ENCODE results near the gene FCGR2B.
"Not testable (repeated sequence)": the region's sequence is repeated elsewhere in the genome, so short reads cannot be mapped to it uniquely, and the experiment has no call there.

The FCGR2B gene

DNA sequence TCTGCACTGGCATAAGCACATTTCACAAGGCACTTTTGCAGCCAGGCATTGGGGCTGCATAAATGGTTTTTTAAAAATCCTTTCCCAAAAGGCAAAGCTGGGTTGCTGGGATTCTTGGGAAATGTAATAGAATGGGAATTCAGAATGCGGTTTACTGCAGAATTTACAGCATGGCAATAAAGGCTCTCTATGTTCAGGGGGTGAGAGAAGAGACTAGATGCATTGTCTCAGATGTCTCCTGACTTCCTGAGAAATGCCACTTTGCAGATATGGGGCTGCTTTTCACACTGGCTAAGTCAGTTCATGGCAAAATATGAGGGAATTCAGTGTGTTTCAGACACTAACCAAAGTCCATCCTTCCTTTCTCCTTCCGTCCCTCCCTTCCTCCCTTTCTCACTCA, 13.5 kb downstream of the FCGR2B start:
- H3K4me1 ChIP-seq (ENCODE audit: insufficient read depth, insufficient read length), result peaks cover 2% of the 10 kb centered on the region
- no peak for DNase-seq (ENCODE audit: low read depth, low spot score)
- H3K36me3 ChIP-seq (ENCODE audit: insufficient read depth, insufficient read length, low read length), result no peaks in the 10 kb centered on the region
- no peak overlapping the region for H3K9ac ChIP-seq (ENCODE audit: insufficient read length, low read depth)
- H3K4me3 ChIP-seq (ENCODE audit: insufficient read length, low read depth), result no peak overlapping the region
- no peaks in the 10 kb centered on the region for H3K27me3 ChIP-seq (ENCODE audit: insufficient read depth, insufficient read length)
- no peaks in the 10 kb centered on the region for H3K9me3 ChIP-seq (ENCODE audit: insufficient read depth, low read length)
- TF ChIP-seq YY1 (IDR thresholded peaks at IDR 0.05; ENCODE audit: insufficient read depth, insufficient read length) (no peak), SUZ12 (IDR thresholded peaks at IDR 0.05; ENCODE audit: extremely low read depth, insufficient read depth, insufficient read length) (no peak), ZNF274 (IDR thresholded peaks at IDR 0.05; ENCODE audit: low read depth, low read length) (no peak)

DNA sequence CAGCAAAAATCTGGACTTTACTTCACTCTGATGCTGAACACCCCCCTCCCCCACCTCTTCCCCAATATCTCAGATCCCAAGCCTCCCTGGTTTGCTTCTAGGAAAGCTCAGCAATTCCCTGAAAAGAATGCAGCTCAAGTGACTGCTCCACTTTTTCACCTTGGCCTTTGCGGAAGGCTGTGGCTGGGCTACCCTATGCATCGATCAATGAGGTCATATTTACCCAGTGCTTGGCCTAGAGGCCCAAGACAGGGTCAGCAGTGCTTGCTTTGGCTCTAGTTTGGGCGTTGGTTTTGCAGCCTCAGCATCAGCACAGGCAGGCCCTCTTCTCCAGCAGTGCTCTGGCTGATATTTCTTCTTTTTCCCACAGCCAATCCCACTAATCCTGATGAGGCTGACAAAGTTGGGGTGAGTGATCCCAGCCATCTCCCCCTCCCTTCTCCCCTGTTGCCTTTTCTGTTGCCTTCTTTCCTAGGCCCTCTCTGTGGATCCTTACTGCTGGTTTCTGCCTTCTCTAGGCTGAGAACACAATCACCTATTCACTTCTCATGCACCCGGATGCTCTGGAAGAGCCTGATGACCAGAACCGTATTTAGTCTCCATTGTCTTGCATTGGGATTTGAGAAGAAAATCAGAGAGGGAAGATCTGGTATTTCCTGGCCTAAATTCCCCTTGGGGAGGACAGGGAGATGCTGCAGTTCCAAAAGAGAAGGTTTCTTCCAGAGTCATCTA, 14.2 kb downstream of the FCGR2B start:
- no peak for TF ChIP-seq ZNF274 (IDR thresholded peaks at IDR 0.05; ENCODE audit: low read depth, low read length)
- TF ChIP-seq YY1 (IDR thresholded peaks at IDR 0.05; ENCODE audit: insufficient read depth, insufficient read length), result no peak
- TF ChIP-seq SUZ12 (IDR thresholded peaks at IDR 0.05; ENCODE audit: extremely low read depth, insufficient read depth, insufficient read length), result no peak
- Histone ChIP-seq H3K9ac (ENCODE audit: insufficient read length, low read depth) (no peak overlapping the region), H3K4me3 (ENCODE audit: insufficient read length, low read depth) (no peak overlapping the region), H3K4me1 (ENCODE audit: insufficient read depth, insufficient read length) (peaks cover 2% of the 10 kb centered on the region), H3K9me3 (ENCODE audit: insufficient read depth, low read length) (no peaks in the 10 kb centered on the region), H3K27me3 (ENCODE audit: insufficient read depth, insufficient read length) (no peaks in the 10 kb centered on the region), H3K36me3 (ENCODE audit: insufficient read depth, insufficient read length, low read length) (no peaks in the 10 kb centered on the region)
- no peak for DNase-seq (ENCODE audit: low read depth, low spot score)

DNA sequence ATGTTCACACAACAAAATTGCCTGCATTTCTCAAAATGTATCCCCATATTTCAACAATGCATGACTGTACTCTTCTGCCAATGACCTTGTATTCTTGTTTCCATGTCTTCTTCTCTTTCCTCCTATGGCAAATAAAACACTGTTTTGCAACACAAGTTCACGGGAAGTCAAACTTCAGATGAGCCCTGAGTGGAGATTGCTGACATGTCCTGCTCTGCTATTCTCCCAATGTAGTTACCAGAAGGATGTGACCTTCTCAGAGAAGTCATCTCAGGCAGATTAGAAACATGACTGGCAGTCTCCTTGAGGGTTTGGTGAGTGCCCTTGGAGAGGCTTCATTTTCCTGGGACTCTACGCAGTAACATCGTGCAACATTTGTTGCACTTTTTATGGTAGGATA, 15.6 kb downstream of the FCGR2B start:
- Histone ChIP-seq H3K9ac (ENCODE audit: insufficient read length, low read depth) (no peak overlapping the region), H3K36me3 (ENCODE audit: insufficient read depth, insufficient read length, low read length) (no peaks in the 10 kb centered on the region), H3K4me1 (ENCODE audit: insufficient read depth, insufficient read length) (peaks cover 2% of the 10 kb centered on the region), H3K9me3 (ENCODE audit: insufficient read depth, low read length) (no peaks in the 10 kb centered on the region), H3K4me3 (ENCODE audit: insufficient read length, low read depth) (no peak overlapping the region), H3K27me3 (ENCODE audit: insufficient read depth, insufficient read length) (no peaks in the 10 kb centered on the region)
- TF ChIP-seq ZNF274 (IDR thresholded peaks at IDR 0.05; ENCODE audit: low read depth, low read length) (no peak), YY1 (IDR thresholded peaks at IDR 0.05; ENCODE audit: insufficient read depth, insufficient read length) (no peak), SUZ12 (IDR thresholded peaks at IDR 0.05; ENCODE audit: extremely low read depth, insufficient read depth, insufficient read length) (no peak)
- no peak for DNase-seq (ENCODE audit: low read depth, low spot score)

DNA sequence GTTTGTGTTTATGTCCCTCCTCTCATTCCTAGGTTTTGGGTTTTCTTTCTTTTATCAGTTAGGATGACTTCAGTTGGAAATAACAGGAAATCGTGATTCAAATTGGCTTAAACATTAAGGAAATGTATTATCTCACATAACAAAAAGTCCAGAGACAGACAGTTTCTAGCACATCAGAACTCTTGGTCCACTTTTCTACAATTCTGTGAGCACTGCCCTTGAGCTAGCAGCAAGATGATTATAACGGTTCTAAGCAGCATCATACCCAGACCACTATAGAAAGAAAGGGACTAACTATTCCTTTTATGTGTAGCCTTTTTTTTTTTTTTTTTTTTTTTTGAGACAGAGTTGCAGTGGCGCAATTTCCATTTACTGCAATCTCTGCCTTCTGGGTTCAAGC, 18.9 kb downstream of the FCGR2B start:
- DNase-seq (ENCODE audit: low read depth, low spot score), result no peak
- TF ChIP-seq YY1 (IDR thresholded peaks at IDR 0.05; ENCODE audit: insufficient read depth, insufficient read length), result no peak
- TF ChIP-seq SUZ12 (IDR thresholded peaks at IDR 0.05; ENCODE audit: extremely low read depth, insufficient read depth, insufficient read length), result no peak
- no peaks in the 10 kb centered on the region for H3K27me3 ChIP-seq (ENCODE audit: insufficient read depth, insufficient read length)
- H3K4me1 ChIP-seq (ENCODE audit: insufficient read depth, insufficient read length), result peaks cover 2% of the 10 kb centered on the region
- no peak overlapping the region for H3K4me3 ChIP-seq (ENCODE audit: insufficient read length, low read depth)
- no peaks in the 10 kb centered on the region for H3K36me3 ChIP-seq (ENCODE audit: insufficient read depth, insufficient read length, low read length)
- no peaks in the 10 kb centered on the region for H3K9me3 ChIP-seq (ENCODE audit: insufficient read depth, low read length)
- H3K9ac ChIP-seq (ENCODE audit: insufficient read length, low read depth), result no peak overlapping the region

DNA sequence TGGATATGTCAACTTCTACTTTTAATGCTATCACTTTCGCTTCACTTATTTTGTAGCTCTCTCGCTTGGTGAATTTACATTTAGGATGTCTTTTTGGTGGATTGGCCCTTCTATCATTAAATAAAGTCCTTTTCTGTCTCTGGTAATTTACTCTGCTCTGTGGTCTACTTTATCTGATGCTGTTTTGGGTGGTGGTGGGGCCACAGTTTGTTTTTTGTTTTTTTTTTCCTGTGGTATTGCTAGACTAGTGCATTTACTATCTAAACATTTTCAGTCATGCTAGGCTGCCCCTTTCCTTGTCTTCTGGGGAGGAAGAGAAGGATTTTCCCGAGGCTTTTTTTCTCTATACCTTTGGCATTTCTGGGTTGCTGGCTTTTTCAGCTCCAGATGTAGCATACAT, 26.0 kb downstream of the FCGR2B start:
- Histone ChIP-seq H3K27me3 (ENCODE audit: insufficient read depth, insufficient read length) (no peaks in the 10 kb centered on the region), H3K9ac (ENCODE audit: insufficient read length, low read depth) (no peak overlapping the region), H3K4me1 (ENCODE audit: insufficient read depth, insufficient read length) (peaks cover 2% of the 10 kb centered on the region), H3K4me3 (ENCODE audit: insufficient read length, low read depth) (no peak overlapping the region), H3K36me3 (ENCODE audit: insufficient read depth, insufficient read length, low read length) (no peaks in the 10 kb centered on the region), H3K9me3 (ENCODE audit: insufficient read depth, low read length) (no peaks in the 10 kb centered on the region)
- TF ChIP-seq SUZ12 (IDR thresholded peaks at IDR 0.05; ENCODE audit: extremely low read depth, insufficient read depth, insufficient read length) (no peak), YY1 (IDR thresholded peaks at IDR 0.05; ENCODE audit: insufficient read depth, insufficient read length) (no peak)
- DNase-seq (ENCODE audit: low read depth, low spot score), result no peak

DNA sequence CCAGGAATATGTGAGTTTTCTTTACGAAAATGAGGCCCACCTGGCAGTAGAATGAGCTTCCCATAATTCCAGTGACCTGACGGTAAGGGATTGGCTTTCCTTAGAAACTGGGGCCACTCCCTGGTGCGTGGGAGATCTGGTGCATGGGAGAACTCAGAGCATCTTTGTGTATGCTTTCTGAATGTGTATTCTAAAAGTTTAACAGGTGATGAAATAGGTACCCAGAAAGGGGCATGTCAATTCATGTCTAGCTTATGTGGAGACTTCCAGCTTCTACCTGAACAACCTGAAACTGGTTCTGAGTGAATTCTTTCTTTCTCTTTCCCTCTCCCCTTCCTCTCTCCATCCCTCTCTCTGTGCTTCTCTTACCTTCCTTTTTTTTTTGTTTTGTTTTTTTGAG, 28.9 kb downstream of the FCGR2B start:
- no peak overlapping the region for H3K9ac ChIP-seq (ENCODE audit: insufficient read length, low read depth)
- H3K4me3 ChIP-seq (ENCODE audit: insufficient read length, low read depth), result no peak overlapping the region
- H3K27me3 ChIP-seq (ENCODE audit: insufficient read depth, insufficient read length), result no peaks in the 10 kb centered on the region
- H3K9me3 ChIP-seq (ENCODE audit: insufficient read depth, low read length), result no peaks in the 10 kb centered on the region
- no peaks in the 10 kb centered on the region for H3K36me3 ChIP-seq (ENCODE audit: insufficient read depth, insufficient read length, low read length)
- TF ChIP-seq YY1 (IDR thresholded peaks at IDR 0.05; ENCODE audit: insufficient read depth, insufficient read length), result no peak
- no peak for TF ChIP-seq ZNF274 (IDR thresholded peaks at IDR 0.05; ENCODE audit: low read depth, low read length)
- no peak for TF ChIP-seq SUZ12 (IDR thresholded peaks at IDR 0.05; ENCODE audit: extremely low read depth, insufficient read depth, insufficient read length)
- no peak for DNase-seq (ENCODE audit: low read depth, low spot score)
- H3K4me1 ChIP-seq (ENCODE audit: insufficient read depth, insufficient read length), result peaks cover 2% of the 10 kb centered on the region

DNA sequence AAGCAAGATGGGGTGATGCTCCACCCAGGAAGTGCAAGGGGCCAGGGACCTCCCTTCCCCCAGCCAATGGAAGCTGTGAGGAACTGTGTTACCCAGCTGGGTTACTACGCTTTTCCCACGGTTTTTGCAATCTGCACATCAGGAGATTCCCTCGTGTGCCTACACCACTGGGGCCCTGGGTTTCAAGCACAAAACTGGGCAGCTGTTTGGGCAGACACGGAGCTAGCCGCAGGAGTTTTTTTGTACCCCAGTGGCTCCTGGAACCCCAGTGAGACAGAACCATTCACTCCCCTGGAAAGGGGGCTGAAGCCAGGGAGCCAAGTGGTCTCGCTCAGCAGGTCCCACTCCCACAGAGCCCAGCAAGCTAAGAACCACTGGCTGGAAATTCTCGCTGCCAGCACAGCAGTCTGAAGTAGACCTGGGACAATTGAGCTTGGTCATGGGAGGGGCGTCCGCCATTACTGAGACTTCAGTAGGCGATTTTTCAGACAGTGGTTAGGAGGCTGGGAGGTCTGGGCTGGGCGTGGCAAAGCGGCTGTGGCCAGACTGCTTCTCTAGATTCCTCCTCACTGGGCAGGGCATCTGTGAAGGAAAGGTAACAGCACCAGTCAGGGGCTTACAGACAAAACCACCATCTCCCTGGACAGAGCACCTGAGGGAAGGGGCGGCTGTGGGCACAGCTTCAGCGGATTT, 30.2 kb downstream of the FCGR2B start:
- not testable (repeated sequence) for H3K36me3 ChIP-seq (ENCODE audit: insufficient read depth, insufficient read length, low read length); H3K9ac ChIP-seq (ENCODE audit: insufficient read length, low read depth); H3K27me3 ChIP-seq (ENCODE audit: insufficient read depth, insufficient read length); H3K9me3 ChIP-seq (ENCODE audit: insufficient read depth, low read length); H3K4me1 ChIP-seq (ENCODE audit: insufficient read depth, insufficient read length); DNase-seq (ENCODE audit: low read depth, low spot score); H3K4me3 ChIP-seq (ENCODE audit: insufficient read length, low read depth)

DNA sequence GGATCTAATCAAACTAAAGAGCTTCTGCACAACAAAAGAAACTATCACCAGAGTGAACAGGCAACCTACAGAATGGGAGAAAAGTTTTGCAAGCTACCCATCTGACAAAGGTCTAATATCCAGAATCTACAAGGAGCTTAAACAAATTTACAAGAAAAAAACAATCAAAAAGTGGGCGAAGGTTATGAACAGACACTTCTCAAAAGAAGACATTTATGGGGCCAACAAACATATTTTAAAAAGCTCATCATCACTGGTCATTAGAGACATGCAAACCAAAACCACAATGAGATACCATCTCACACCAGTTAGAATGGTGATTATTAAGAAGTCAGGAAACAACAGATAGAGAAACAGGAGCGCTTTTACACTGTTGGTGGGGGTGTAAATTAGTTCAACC, 35.4 kb downstream of the FCGR2B start:
- H3K27me3 ChIP-seq (ENCODE audit: insufficient read depth, insufficient read length); H3K9ac ChIP-seq (ENCODE audit: insufficient read length, low read depth); H3K4me1 ChIP-seq (ENCODE audit: insufficient read depth, insufficient read length); H3K4me3 ChIP-seq (ENCODE audit: insufficient read length, low read depth); H3K9me3 ChIP-seq (ENCODE audit: insufficient read depth, low read length); H3K36me3 ChIP-seq (ENCODE audit: insufficient read depth, insufficient read length, low read length); DNase-seq (ENCODE audit: low read depth, low spot score): not testable (repeated sequence)

Data from NT2/D1 (cell line).